Stimulated activated naive B cell treated with anti-CD40 and anti-IgM and Interleukin-4, amounts not matched to agents 10 μg/mL and 1 μg/mL and 100 μg/mL, for 72 hours (primary cell): ENCODE results near the gene MYO5A.
"Not testable (repeated sequence)": the region's sequence is repeated elsewhere in the genome, so short reads cannot be mapped to it uniquely, and the experiment has no call there.

ENCODE experiments used
- ATAC-seq, 2 donors: fragments of 150-1000 bp; cut with Tn5 transposase; replicated peaks; 2 replicates each; pipeline ENCODE4 v1.10.0; 2021; ENCODE audit warnings: moderate library complexity in 1 of 2
- DNase-seq: peaks from one replicate; pipeline ENCODE4 v3.0.0; 2021
- H3K27ac Mint-ChIP-seq: one replicate; pipeline ENCODE4 v1.8.0; 2022; ENCODE audit warnings: mild to moderate bottlenecking, mixed read lengths
- H3K27me3 Mint-ChIP-seq, 2 donors: one replicate each; pipeline ENCODE4 v1.8.0; 2022; ENCODE audit warnings: mixed read lengths in 2 of 2
- H3K36me3 Mint-ChIP-seq, 2 donors: one replicate each; pipeline ENCODE4 v1.8.0; 2022; ENCODE audit warnings: mixed read lengths in 2 of 2, mild to moderate bottlenecking in 1 of 2
- H3K4me1 Mint-ChIP-seq, 2 donors: one replicate each; pipeline ENCODE4 v1.8.0; 2022; ENCODE audit warnings: mixed read lengths in 2 of 2, mild to moderate bottlenecking in 1 of 2
- H3K4me3 Mint-ChIP-seq, 2 donors: one replicate each; pipeline ENCODE4 v1.8.0; 2022; ENCODE audit warnings: mild to moderate bottlenecking in 2 of 2, mixed read lengths in 2 of 2, moderate library complexity in 1 of 2
- H3K9me3 Mint-ChIP-seq, 2 donors: one replicate each; pipeline ENCODE4 v1.8.0; 2022; ENCODE audit warnings: mixed read lengths in 2 of 2, mild to moderate bottlenecking in 1 of 2

The MYO5A gene

GRCh38 chr15:52288051-52288942 lies 240.4 kb downstream of the MYO5A start:
- H3K27ac Mint-ChIP-seq, result no peak overlapping the region
- H3K36me3 Mint-ChIP-seq, result peaks cover 0 to 3% of the 10 kb centered on the region in 2 donors
- peaks cover 0 to 2% of the 10 kb centered on the region in 2 donors for H3K9me3 Mint-ChIP-seq
- ATAC-seq (no peak), DNase-seq (no peak)
- H3K4me1 Mint-ChIP-seq, result peaks cover 18 to 28% of the 10 kb centered on the region in 2 donors
- peaks cover under 1 to 8% of the 10 kb centered on the region in 2 donors for H3K27me3 Mint-ChIP-seq
- no peak overlapping the region for H3K4me3 Mint-ChIP-seq

GRCh38 chr15:52287114-52287513 lies 241.6 kb downstream of the MYO5A start:
- ATAC-seq (no peak), DNase-seq (no peak)
- no peak overlapping the region for H3K27ac Mint-ChIP-seq
- peaks cover 0 to 6% of the 10 kb centered on the region in 2 donors for H3K27me3 Mint-ChIP-seq
- H3K4me1 Mint-ChIP-seq, result peaks cover 15 to 25% of the 10 kb centered on the region in 2 donors
- H3K4me3 Mint-ChIP-seq, result no peak overlapping the region
- peaks cover 0 to 3% of the 10 kb centered on the region in 2 donors for H3K36me3 Mint-ChIP-seq
- peaks cover 0 to 2% of the 10 kb centered on the region in 2 donors for H3K9me3 Mint-ChIP-seq

GRCh38 chr15:52285941-52286340 lies 242.7 kb downstream of the MYO5A start:
- H3K27me3 Mint-ChIP-seq, H3K27ac Mint-ChIP-seq, H3K36me3 Mint-ChIP-seq, H3K4me3 Mint-ChIP-seq, ATAC-seq, H3K9me3 Mint-ChIP-seq, DNase-seq: not testable (repeated sequence)
- H3K4me1 Mint-ChIP-seq, result peaks cover 11 to 18% of the 10 kb centered on the region in 2 donors

GRCh38 chr15:52284164-52284563 lies 244.5 kb downstream of the MYO5A start:
- ATAC-seq (no peak), DNase-seq (no peak)
- H3K36me3 Mint-ChIP-seq, result no peaks in the 10 kb centered on the region
- no peaks in the 10 kb centered on the region for H3K9me3 Mint-ChIP-seq
- H3K27me3 Mint-ChIP-seq, result peaks cover 0 to 2% of the 10 kb centered on the region in 2 donors
- H3K4me3 Mint-ChIP-seq, result no peak overlapping the region
- H3K4me1 Mint-ChIP-seq, result peaks cover 0 to under 1% of the 10 kb centered on the region in 2 donors
- H3K27ac Mint-ChIP-seq, result no peak overlapping the region

GRCh38 chr15:52283281-52283680 lies 245.4 kb downstream of the MYO5A start:
- Mint-ChIP-seq H3K4me1 (no peaks in the 10 kb centered on the region), H3K27me3 (no peaks in the 10 kb centered on the region), H3K9me3 (no peaks in the 10 kb centered on the region), H3K36me3 (no peaks in the 10 kb centered on the region), H3K4me3 (no peak overlapping the region), H3K27ac (no peak overlapping the region)
- no peak for ATAC-seq
- DNase-seq, result no peak

- H3K36me3 Mint-ChIP-seq, result no peaks in the 10 kb centered on the region
- ATAC-seq (no peak), DNase-seq (no peak)
- no peaks in the 10 kb centered on the region for H3K4me1 Mint-ChIP-seq
- no peak overlapping the region for H3K27ac Mint-ChIP-seq
- H3K9me3 Mint-ChIP-seq, result no peaks in the 10 kb centered on the region
- no peaks in the 10 kb centered on the region for H3K27me3 Mint-ChIP-seq
- H3K4me3 Mint-ChIP-seq, result no peak overlapping the region
Observed at GRCh38 chr15:52282418-52282817, 246.3 kb downstream of the MYO5A start.

- DNase-seq, result no peak
- Mint-ChIP-seq H3K9me3 (no peaks in the 10 kb centered on the region), H3K27me3 (no peaks in the 10 kb centered on the region), H3K4me3 (no peak overlapping the region), H3K27ac (no peak overlapping the region), H3K4me1 (no peaks in the 10 kb centered on the region), H3K36me3 (no peaks in the 10 kb centered on the region)
- no peak for ATAC-seq
Observed at GRCh38 chr15:52281085-52282035, 247.3 kb downstream of the MYO5A start.

- Mint-ChIP-seq H3K4me1 (no peaks in the 10 kb centered on the region), H3K9me3 (no peaks in the 10 kb centered on the region), H3K27me3 (peaks cover 3 to 6% of the 10 kb centered on the region in 2 donors), H3K4me3 (no peak overlapping the region), H3K36me3 (no peaks in the 10 kb centered on the region), H3K27ac (no peak overlapping the region)
- no peak for ATAC-seq
- DNase-seq, result no peak
Observed at GRCh38 chr15:52280326-52281084, 248.2 kb downstream of the MYO5A start.

GRCh38 chr15:52278636-52279367 lies 249.9 kb downstream of the MYO5A start:
- Mint-ChIP-seq H3K9me3 (no peaks in the 10 kb centered on the region), H3K27me3 (peaks cover 3 to 6% of the 10 kb centered on the region in 2 donors), H3K36me3 (no peaks in the 10 kb centered on the region), H3K4me3 (no peak overlapping the region), H3K27ac (no peak overlapping the region), H3K4me1 (no peaks in the 10 kb centered on the region)
- DNase-seq, result no peak
- no peak for ATAC-seq

- no peak overlapping the region for H3K27ac Mint-ChIP-seq
- ATAC-seq (no peak), DNase-seq (no peak)
- H3K4me1 Mint-ChIP-seq, result no peaks in the 10 kb centered on the region
- H3K36me3 Mint-ChIP-seq, result no peaks in the 10 kb centered on the region
- no peaks in the 10 kb centered on the region for H3K9me3 Mint-ChIP-seq
- no peak overlapping the region for H3K4me3 Mint-ChIP-seq
- H3K27me3 Mint-ChIP-seq, result peaks cover 3 to 6% of the 10 kb centered on the region in 2 donors
Observed at GRCh38 chr15:52278135-52278534, 250.5 kb downstream of the MYO5A start.

GRCh38 chr15:52277575-52277974 lies 251.1 kb downstream of the MYO5A start:
- Mint-ChIP-seq H3K4me1 (no peaks in the 10 kb centered on the region), H3K9me3 (no peaks in the 10 kb centered on the region), H3K4me3 (no peak overlapping the region), H3K27ac (no peak overlapping the region), H3K36me3 (no peaks in the 10 kb centered on the region), H3K27me3 (peaks cover 3 to 6% of the 10 kb centered on the region in 2 donors)
- no peak for DNase-seq
- no peak for ATAC-seq

GRCh38 chr15:52276256-52276770 lies 252.4 kb downstream of the MYO5A start:
- Mint-ChIP-seq H3K36me3 (no peaks in the 10 kb centered on the region), H3K27me3 (peaks cover 3 to 6% of the 10 kb centered on the region in 2 donors), H3K4me3 (no peak overlapping the region), H3K4me1 (no peaks in the 10 kb centered on the region), H3K27ac (no peak overlapping the region), H3K9me3 (no peaks in the 10 kb centered on the region)
- ATAC-seq (no peak), DNase-seq (no peak)

- H3K9me3 Mint-ChIP-seq, result no peaks in the 10 kb centered on the region
- H3K36me3 Mint-ChIP-seq, result no peaks in the 10 kb centered on the region
- H3K27ac Mint-ChIP-seq, result peak overlapping the region; percentile 97
- H3K4me3 Mint-ChIP-seq, result no peak overlapping the region
- no peaks in the 10 kb centered on the region for H3K27me3 Mint-ChIP-seq
- ATAC-seq (no peak), DNase-seq (no peak)
- peaks cover 28 to 32% of the 10 kb centered on the region in 2 donors for H3K4me1 Mint-ChIP-seq
Observed at GRCh38 chr15:52263563-52264282, 265.0 kb downstream of the MYO5A start.
